Measurements from ENCODE around the gene HSPBP1.

DNA sequence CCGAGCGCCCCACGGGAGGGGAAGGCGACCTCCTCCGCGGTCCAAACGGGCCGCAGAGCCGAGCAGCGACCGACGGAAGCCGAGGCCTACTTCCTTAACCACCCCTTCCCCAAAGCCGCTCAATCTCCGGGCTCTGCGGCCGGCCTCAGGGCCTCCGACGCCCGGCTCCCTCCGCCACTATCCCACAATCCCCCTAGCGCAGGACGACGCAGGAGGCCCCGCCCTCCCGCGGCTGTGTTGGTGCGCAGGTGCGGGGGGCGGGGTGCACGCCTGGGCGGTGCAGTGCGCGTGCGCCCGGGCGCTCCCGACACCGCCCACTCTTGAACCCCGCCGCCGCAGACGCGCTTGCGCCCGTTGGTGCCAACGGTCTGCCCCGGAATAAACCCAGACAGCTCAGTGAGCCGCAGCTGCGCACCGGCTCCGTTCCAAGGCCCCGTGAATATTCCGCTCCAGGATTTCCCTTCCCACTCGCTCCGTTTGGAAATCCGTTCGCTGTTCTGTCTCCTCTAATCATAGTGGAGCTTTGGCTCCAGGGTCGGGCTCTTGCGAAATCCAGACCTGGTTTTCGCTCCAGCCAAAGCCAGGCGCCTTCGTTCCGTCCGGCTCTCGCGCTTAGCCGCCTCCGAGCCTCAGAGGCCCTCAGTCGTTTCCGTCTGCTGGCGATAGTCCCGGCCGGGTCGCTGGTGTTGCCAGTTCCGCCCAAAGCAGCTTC is 20.9 kb downstream of the HSPBP1 start, which contains the start of gene PPP6R1:
- TF ChIP-seq KAT7 (CRISPR knock-in tag; IDR thresholded peaks at IDR 0.05; ENCODE audit: borderline replicate concordance): no peak
- no peak for TF ChIP-seq TP53 (CRISPR knock-in tag; IDR thresholded peaks at IDR 0.05)
- TF ChIP-seq, protein P1, sequence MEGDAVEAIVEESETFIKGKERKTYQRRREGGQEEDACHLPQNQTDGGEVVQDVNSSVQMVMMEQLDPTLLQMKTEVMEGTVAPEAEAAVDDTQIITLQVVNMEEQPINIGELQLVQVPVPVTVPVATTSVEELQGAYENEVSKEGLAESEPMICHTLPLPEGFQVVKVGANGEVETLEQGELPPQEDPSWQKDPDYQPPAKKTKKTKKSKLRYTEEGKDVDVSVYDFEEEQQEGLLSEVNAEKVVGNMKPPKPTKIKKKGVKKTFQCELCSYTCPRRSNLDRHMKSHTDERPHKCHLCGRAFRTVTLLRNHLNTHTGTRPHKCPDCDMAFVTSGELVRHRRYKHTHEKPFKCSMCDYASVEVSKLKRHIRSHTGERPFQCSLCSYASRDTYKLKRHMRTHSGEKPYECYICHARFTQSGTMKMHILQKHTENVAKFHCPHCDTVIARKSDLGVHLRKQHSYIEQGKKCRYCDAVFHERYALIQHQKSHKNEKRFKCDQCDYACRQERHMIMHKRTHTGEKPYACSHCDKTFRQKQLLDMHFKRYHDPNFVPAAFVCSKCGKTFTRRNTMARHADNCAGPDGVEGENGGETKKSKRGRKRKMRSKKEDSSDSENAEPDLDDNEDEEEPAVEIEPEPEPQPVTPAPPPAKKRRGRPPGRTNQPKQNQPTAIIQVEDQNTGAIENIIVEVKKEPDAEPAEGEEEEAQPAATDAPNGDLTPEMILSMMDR (IDR thresholded peaks at IDR 0.05): no peak
- no peak for TF ChIP-seq HMGA2 (CRISPR knock-in tag; IDR thresholded peaks at IDR 0.05)
- no peak; the same call in 1 of the 2 replicates for TF ChIP-seq NR3C1 (CRISPR knock-in tag; conservative IDR thresholded peaks at IDR 0.05; ENCODE audit: low read depth)
